Measurements from ENCODE around the gene SCUBE1. TPM values are rescaled to one million over a fixed set of nuclear protein-coding genes. Genes with fewer than 3 reads are reported as not detected.

SCUBE1 gene
- total and polyA plus RNA-seq, 2 of the 8 experiments (the other 6 are each of a cell fraction or from before 2014, with no cell fraction given) = 2.3 to 4.9 TPM

GRCh38 chr22:43203471-43203981 is 139.6 kb downstream of the SCUBE1 start:
- H3K23me2 ChIP-seq (ENCODE audit: low read depth, low read length) = peaks cover 9% of the 10 kb centered on the region; the same call in 1 of the 2 replicates
- peak overlapping the region; percentile 10; the same call in 1 of the 2 replicates for H3K18ac ChIP-seq (ENCODE audit: extremely low read depth, low read length)
- H2BK12ac ChIP-seq (ENCODE audit: low read depth, low read length) = no peak overlapping the region
- 35% methylated on average over 19 of the region's 20 CpGs; no CpG with 5 or more reads in 1 of the 2 experiments for WGBS, 2 experiments (ENCODE audit: extremely low coverage in 1 of 2, insufficient coverage in 1 of 2, insufficient read length in 1 of 2, insufficient replicate concordance in 2 of 2, low coverage in 1 of 2, low lambda C conversion rate in 2 of 2, missing lambda C conversion rate in 1 of 2)
- no peak overlapping the region for H4K5ac ChIP-seq (ENCODE audit: insufficient read length, low read depth, low read length)
- no peak overlapping the region for H2BK20ac ChIP-seq (ENCODE audit: low read length)
- no peaks in the 10 kb centered on the region for H3K36me3 ChIP-seq (ENCODE audit: control insufficient read depth in 2 of 4, insufficient read depth in 4 of 4, low read length in 3 of 4)
- ChIA-PET POLR2A (ENCODE audit: partially characterized antibody) (interaction anchor here (0.6 kb wide), 1 partner anchor 1455 kb away, joined by 4 read pairs; no protein-coding TSS in a partner anchor), CTCF (ENCODE audit: partially characterized antibody) (interaction anchor here (0.7 to 6.1 kb wide), 13 partner anchors 8 to 203 kb away, joined by 3 to 42 read pairs (median 4); no protein-coding TSS in a partner anchor)
- peak; percentile 70 to 82 for DNase-seq (ENCODE audit: low read depth in 1 of 2, low spot score in 2 of 2)
- H2BK120ac ChIP-seq (replicated peaks; ENCODE audit: low read depth, low read length) = peak overlapping the region; percentile 43
- no peaks in the 10 kb centered on the region for H3K79me1 ChIP-seq (ENCODE audit: low read depth, low read length)
- peak overlapping the region; percentile 89 for H4K91ac ChIP-seq (replicated peaks; ENCODE audit: insufficient read length, low read length)
- TF ChIP-seq RAD21 (IDR thresholded peaks at IDR 0.05 in 1 of 2, conservative IDR thresholded peaks at IDR 0.05 in 1 of 2; ENCODE audit: low read depth in 2 of 2, low read length in 2 of 2) = peak; percentile 54 to 63
- TF ChIP-seq, protein P1, sequence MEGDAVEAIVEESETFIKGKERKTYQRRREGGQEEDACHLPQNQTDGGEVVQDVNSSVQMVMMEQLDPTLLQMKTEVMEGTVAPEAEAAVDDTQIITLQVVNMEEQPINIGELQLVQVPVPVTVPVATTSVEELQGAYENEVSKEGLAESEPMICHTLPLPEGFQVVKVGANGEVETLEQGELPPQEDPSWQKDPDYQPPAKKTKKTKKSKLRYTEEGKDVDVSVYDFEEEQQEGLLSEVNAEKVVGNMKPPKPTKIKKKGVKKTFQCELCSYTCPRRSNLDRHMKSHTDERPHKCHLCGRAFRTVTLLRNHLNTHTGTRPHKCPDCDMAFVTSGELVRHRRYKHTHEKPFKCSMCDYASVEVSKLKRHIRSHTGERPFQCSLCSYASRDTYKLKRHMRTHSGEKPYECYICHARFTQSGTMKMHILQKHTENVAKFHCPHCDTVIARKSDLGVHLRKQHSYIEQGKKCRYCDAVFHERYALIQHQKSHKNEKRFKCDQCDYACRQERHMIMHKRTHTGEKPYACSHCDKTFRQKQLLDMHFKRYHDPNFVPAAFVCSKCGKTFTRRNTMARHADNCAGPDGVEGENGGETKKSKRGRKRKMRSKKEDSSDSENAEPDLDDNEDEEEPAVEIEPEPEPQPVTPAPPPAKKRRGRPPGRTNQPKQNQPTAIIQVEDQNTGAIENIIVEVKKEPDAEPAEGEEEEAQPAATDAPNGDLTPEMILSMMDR (IDR thresholded peaks at IDR 0.05; ENCODE audit: control extremely low read depth in 1 of 3, insufficient read depth in 1 of 3, low read depth in 1 of 3, low read length in 3 of 3) = peak; percentile 64 to 79 (median 77)
- no peak for TF ChIP-seq PHF8 (conservative IDR thresholded peaks at IDR 0.05; ENCODE audit: low read depth, low read length)
- TF ChIP-seq JUND (IDR thresholded peaks at IDR 0.05; ENCODE audit: low read length) = no peak
- TF ChIP-seq, protein P2, sequence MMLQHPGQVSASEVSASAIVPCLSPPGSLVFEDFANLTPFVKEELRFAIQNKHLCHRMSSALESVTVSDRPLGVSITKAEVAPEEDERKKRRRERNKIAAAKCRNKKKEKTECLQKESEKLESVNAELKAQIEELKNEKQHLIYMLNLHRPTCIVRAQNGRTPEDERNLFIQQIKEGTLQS (IDR thresholded peaks at IDR 0.05; ENCODE audit: insufficient read depth, low read depth, low read length) = no peak
- 0 out of 4 replicates have a peak, but pooled peaks of 1 of the 2 experiments have one; percentile 23 for TF ChIP-seq SIN3A (conservative IDR thresholded peaks at IDR 0.05 in 1 of 2, IDR thresholded peaks at IDR 0.05 in 1 of 2; ENCODE audit: low read depth in 1 of 2, low read length in 2 of 2)
- no peak for TF ChIP-seq POLR2A (IDR thresholded peaks at IDR 0.05; ENCODE audit: control extremely low read depth in 1 of 2, low read depth in 2 of 2, low read length in 2 of 2)
- no peak overlapping the region for H2BK15ac ChIP-seq (ENCODE audit: low read length)
- no peak overlapping the region; the same call in 1 of the 2 replicates for H4K8ac ChIP-seq (ENCODE audit: extremely low read depth, insufficient read depth, low read length)
- H3K4me3 ChIP-seq (ENCODE audit: extremely low read depth in 1 of 4, insufficient read depth in 2 of 4, low read depth in 3 of 4, low read length in 4 of 4) = peak overlapping the region in 1 of 4 experiments; percentile 37; a peak in 1 of 8 replicates
- no peaks in the 10 kb centered on the region for H3K27me3 ChIP-seq (replicated peaks in 1 of 4; ENCODE audit: control insufficient read depth in 3 of 4, extremely low read depth in 1 of 4, insufficient read depth in 3 of 4, low read length in 3 of 4)
- no peak for FAIRE-seq
- peak overlapping the region; percentile 35; the same call in 1 of the 2 replicates for H2AFZ ChIP-seq (ENCODE audit: low read length)
- peaks cover 2 to 11% (median 4%) of the 10 kb centered on the region in 4 experiments; a peak in 6 of 7 replicates for H3K4me1 ChIP-seq (replicated peaks in 1 of 4; ENCODE audit: control insufficient read depth in 3 of 4, insufficient read depth in 4 of 4, low read length in 3 of 4)
- no peaks in the 10 kb centered on the region for H3K9me3 ChIP-seq (ENCODE audit: insufficient read depth in 2 of 2, low read depth in 1 of 2, low read length in 1 of 2)
- no peak overlapping the region for H3K4ac ChIP-seq (replicated peaks; ENCODE audit: insufficient read length, low read depth, low read length)
- no peak overlapping the region for H2BK5ac ChIP-seq (ENCODE audit: low read depth, low read length)
- H3K56ac ChIP-seq (replicated peaks; ENCODE audit: insufficient read length, low read depth, low read length) = no peak overlapping the region
- H3K23ac ChIP-seq (ENCODE audit: insufficient read length) = no peak overlapping the region
- no peaks in the 10 kb centered on the region for H3K79me2 ChIP-seq (ENCODE audit: control insufficient read depth in 1 of 2, insufficient read depth in 2 of 2, low read length in 2 of 2)
- H2AK5ac ChIP-seq (ENCODE audit: low read depth, low read length) = no peak overlapping the region
- no peak overlapping the region for H3K9ac ChIP-seq (replicated peaks in 1 of 4; ENCODE audit: extremely low read depth in 1 of 4, low read depth in 3 of 4, low read length in 3 of 4)
- H3K4me2 ChIP-seq (ENCODE audit: insufficient read depth in 1 of 2, low read depth in 2 of 2, low read length in 2 of 2) = peak overlapping the region; percentile 18 to 51; a peak in 3 of 4 replicates
- H3K14ac ChIP-seq (ENCODE audit: insufficient read length) = no peak overlapping the region
- no peak overlapping the region for H3K27ac ChIP-seq (ENCODE audit: low read depth, low read length)
- peaks cover 0 to 6% of the 10 kb centered on the region in 2 experiments for H4K20me1 ChIP-seq (replicated peaks in 1 of 2; ENCODE audit: control insufficient read depth in 1 of 2, insufficient read depth in 2 of 2, low read length in 2 of 2)
